GM12873 (cell line): ENCODE results near the gene TRIM25.

ENCODE experiments used
- TF ChIP-seq, protein P1 (sequence below): IDR thresholded peaks from 2 replicates; pipeline ENCODE4 v1.5.1; 2012; ENCODE audit warnings: low read depth, mild to moderate bottlenecking, moderate library complexity, low read length, control low read depth; ENCODE audit not compliant: insufficient read depth; ENCODE audit errors: missing control alignments

The TRIM25 gene

GRCh38 chr17:56838687-56839086 lies 75.2 kb downstream of the TRIM25 start:
- TF ChIP-seq, protein P1, sequence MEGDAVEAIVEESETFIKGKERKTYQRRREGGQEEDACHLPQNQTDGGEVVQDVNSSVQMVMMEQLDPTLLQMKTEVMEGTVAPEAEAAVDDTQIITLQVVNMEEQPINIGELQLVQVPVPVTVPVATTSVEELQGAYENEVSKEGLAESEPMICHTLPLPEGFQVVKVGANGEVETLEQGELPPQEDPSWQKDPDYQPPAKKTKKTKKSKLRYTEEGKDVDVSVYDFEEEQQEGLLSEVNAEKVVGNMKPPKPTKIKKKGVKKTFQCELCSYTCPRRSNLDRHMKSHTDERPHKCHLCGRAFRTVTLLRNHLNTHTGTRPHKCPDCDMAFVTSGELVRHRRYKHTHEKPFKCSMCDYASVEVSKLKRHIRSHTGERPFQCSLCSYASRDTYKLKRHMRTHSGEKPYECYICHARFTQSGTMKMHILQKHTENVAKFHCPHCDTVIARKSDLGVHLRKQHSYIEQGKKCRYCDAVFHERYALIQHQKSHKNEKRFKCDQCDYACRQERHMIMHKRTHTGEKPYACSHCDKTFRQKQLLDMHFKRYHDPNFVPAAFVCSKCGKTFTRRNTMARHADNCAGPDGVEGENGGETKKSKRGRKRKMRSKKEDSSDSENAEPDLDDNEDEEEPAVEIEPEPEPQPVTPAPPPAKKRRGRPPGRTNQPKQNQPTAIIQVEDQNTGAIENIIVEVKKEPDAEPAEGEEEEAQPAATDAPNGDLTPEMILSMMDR: no peak
